NT2/D1 (cell line): ENCODE results near the gene BRICD5.

Source experiments
- SUZ12 ChIP-seq: IDR thresholded peaks from 2 replicates; pipeline ENCODE4 v1.6.1; 2011; ENCODE audit not compliant: insufficient read length, insufficient read depth; ENCODE audit errors: extremely low read depth
- YY1 ChIP-seq: IDR thresholded peaks from 2 replicates; pipeline ENCODE4 v1.6.1; 2011; ENCODE audit not compliant: insufficient read length, insufficient read depth
- ZNF274 ChIP-seq: IDR thresholded peaks from 2 replicates; pipeline ENCODE4 v1.6.1; 2011; ENCODE audit warnings: mild to moderate bottlenecking, low read depth, low read length

GRCh38 chr16:2191446-2191706 lies 19.3 kb downstream of the BRICD5 start:
- TF ChIP-seq YY1 (no peak), ZNF274 (no peak), SUZ12 (no peak)
